ENCODE results near the gene SULT1A3. TPM values are rescaled to one million over a fixed set of nuclear protein-coding genes. Genes with fewer than 3 reads are reported as not detected.
"Not testable (repeated sequence)": the region's sequence is repeated elsewhere in the genome, so short reads cannot be mapped to it uniquely, and the experiment has no call there.

SULT1A3 gene
- total RNA-seq, 1 donor from 2014 or later, result 16.3 TPM

- not testable (repeated sequence) for H3K27me3 Mint-ChIP-seq (ENCODE audit: unreplicated experiment); H3K9me3 Mint-ChIP-seq (ENCODE audit: unreplicated experiment); DNase-seq (ENCODE audit: extremely low spot score, unreplicated experiment); H3K36me3 Mint-ChIP-seq (ENCODE audit: unreplicated experiment); H3K4me1 Mint-ChIP-seq (ENCODE audit: unreplicated experiment); H3K27ac Mint-ChIP-seq (ENCODE audit: unreplicated experiment); H3K4me3 Mint-ChIP-seq (ENCODE audit: unreplicated experiment)
These were observed 10.0 kb downstream of the SULT1A3 start for GRCh38 chr16:30209032-30209431.

DNA sequence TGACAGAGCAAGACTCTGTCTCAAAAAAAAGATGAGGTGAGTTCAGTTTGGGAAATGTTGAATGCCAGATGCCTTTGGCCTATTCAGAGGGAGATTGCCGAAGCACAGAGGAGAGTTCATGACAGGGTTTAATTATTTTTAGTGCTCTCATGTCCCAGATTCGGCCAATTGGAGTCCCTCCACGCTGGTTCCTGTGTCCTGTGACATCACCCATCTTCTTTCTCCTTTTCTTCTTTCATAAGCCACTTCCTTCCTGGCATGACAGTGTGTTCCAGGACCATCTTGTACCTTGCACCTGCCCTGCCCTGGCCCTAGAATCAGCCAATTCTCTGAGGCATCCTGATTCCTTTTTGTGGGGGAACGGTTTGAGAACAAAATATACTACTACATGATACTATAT lies 12.4 kb downstream of the SULT1A3 start:
- not testable (repeated sequence) for H3K9me3 Mint-ChIP-seq (ENCODE audit: unreplicated experiment); H3K4me1 Mint-ChIP-seq (ENCODE audit: unreplicated experiment); H3K36me3 Mint-ChIP-seq (ENCODE audit: unreplicated experiment); DNase-seq (ENCODE audit: extremely low spot score, unreplicated experiment); H3K27me3 Mint-ChIP-seq (ENCODE audit: unreplicated experiment); H3K27ac Mint-ChIP-seq (ENCODE audit: unreplicated experiment); H3K4me3 Mint-ChIP-seq (ENCODE audit: unreplicated experiment)

DNA sequence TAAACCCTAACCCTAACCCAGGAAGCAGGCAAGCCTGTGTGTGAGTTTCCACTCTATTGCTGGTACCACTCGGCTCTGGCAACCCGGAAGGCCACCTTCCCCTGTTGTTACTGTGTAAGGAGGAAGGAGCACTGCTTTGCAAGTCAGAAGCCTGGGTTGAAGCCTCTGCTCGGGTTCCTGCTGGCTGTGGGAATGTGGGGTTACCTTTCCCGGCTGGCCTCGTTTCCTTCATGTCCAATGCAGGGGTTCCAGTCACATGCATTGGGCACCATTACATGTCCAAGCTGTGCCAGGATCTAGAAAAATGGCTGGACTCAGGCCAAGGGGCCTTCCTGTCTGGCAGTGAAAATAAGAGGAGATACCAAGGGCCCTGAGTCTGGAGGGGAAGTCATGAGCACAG lies 18.0 kb downstream of the SULT1A3 start:
- not testable (repeated sequence) for H3K4me1 Mint-ChIP-seq (ENCODE audit: unreplicated experiment); H3K4me3 Mint-ChIP-seq (ENCODE audit: unreplicated experiment); H3K27ac Mint-ChIP-seq (ENCODE audit: unreplicated experiment); H3K27me3 Mint-ChIP-seq (ENCODE audit: unreplicated experiment); H3K9me3 Mint-ChIP-seq (ENCODE audit: unreplicated experiment); H3K36me3 Mint-ChIP-seq (ENCODE audit: unreplicated experiment)
- peak; percentile 62 for DNase-seq (ENCODE audit: extremely low spot score, unreplicated experiment)

- H3K27me3 Mint-ChIP-seq (ENCODE audit: unreplicated experiment); H3K9me3 Mint-ChIP-seq (ENCODE audit: unreplicated experiment); H3K4me3 Mint-ChIP-seq (ENCODE audit: unreplicated experiment); H3K27ac Mint-ChIP-seq (ENCODE audit: unreplicated experiment); DNase-seq (ENCODE audit: extremely low spot score, unreplicated experiment); H3K4me1 Mint-ChIP-seq (ENCODE audit: unreplicated experiment); H3K36me3 Mint-ChIP-seq (ENCODE audit: unreplicated experiment): not testable (repeated sequence)
These were observed 49.3 kb downstream of the SULT1A3 start, which contains the start of gene NPIPB13 for GRCh38 chr16:30248379-30248778. Gene NPIPB13 (minus strand): TSS chr16:30248479. CDS start chr16:30245573, 2,906 bp downstream.

Other genes with a start within 250 kb of the SULT1A3 start
- 119 and 139 TPM in 2 replicates for gene TMEM219, start 237.2 kb upstream of the SULT1A3 start, total RNA-seq
- 44.4 and 48.8 TPM in 2 replicates for gene TAOK2, start 225.4 kb upstream of the SULT1A3 start, total RNA-seq
- gene HIRIP3, start 203.6 kb upstream of the SULT1A3 start, total RNA-seq, result 11.5 and 12.5 TPM in 2 replicates
- gene INO80E, start 203.0 kb upstream of the SULT1A3 start, total RNA-seq, result 72.4 and 77.0 TPM in 2 replicates
- 1.3 TPM in 2 replicates for gene DOC2A, start 188.2 kb upstream of the SULT1A3 start, total RNA-seq
- not detected in 2 replicates for gene C16orf92, start 176.1 kb upstream of the SULT1A3 start, total RNA-seq
- gene TLCD3B, start 168.0 kb upstream of the SULT1A3 start, total RNA-seq, result 0.32 and 0.52 TPM in 2 replicates
- 750 and 765 TPM in 2 replicates for gene ALDOA, start 133.5 kb upstream of the SULT1A3 start, total RNA-seq
- 101 and 102 TPM in 2 replicates for gene PPP4C, start 123.3 kb upstream of the SULT1A3 start, total RNA-seq
- 0.63 and 0.75 TPM in 2 replicates for gene TBX6, start 107.3 kb upstream of the SULT1A3 start, total RNA-seq
- 83.6 and 93.3 TPM in 2 replicates for gene YPEL3, start 103.0 kb upstream of the SULT1A3 start, total RNA-seq
- 3.2 and 3.6 TPM in 2 replicates for gene GDPD3, start 85.7 kb upstream of the SULT1A3 start, total RNA-seq
- gene MAPK3, start 76.0 kb upstream of the SULT1A3 start, total RNA-seq, result 52.9 and 59.0 TPM in 2 replicates
- gene CORO1A, start 15.7 kb upstream of the SULT1A3 start, total RNA-seq, result 0.97 and 3.2 TPM in 2 replicates
- 64.5 and 73.2 TPM in 2 replicates for gene BOLA2B, start 5.6 kb upstream of the SULT1A3 start, total RNA-seq
- 20.0 and 34.1 TPM in 2 replicates for gene SLX1A, start 5.4 kb upstream of the SULT1A3 start, total RNA-seq
- 10.0 and 22.9 TPM in 2 replicates for gene NPIPB13, start 49.2 kb downstream of the SULT1A3 start, total RNA-seq
- gene CD2BP2, start 156.1 kb downstream of the SULT1A3 start, total RNA-seq, result 65.1 and 67.4 TPM in 2 replicates
- gene TBC1D10B, start 171.2 kb downstream of the SULT1A3 start, total RNA-seq, result 47.0 and 49.0 TPM in 2 replicates
- not detected in 2 replicates for gene MYL11, start 175.5 kb downstream of the SULT1A3 start, total RNA-seq
- 1.5 and 2.0 TPM in 2 replicates for gene SEPTIN1, start 183.3 kb downstream of the SULT1A3 start, total RNA-seq
- 12.7 and 13.2 TPM in 2 replicates for gene ZNF48, start 196.2 kb downstream of the SULT1A3 start, total RNA-seq
- gene ZNF771, start 208.4 kb downstream of the SULT1A3 start, total RNA-seq, result 12.6 and 12.7 TPM in 2 replicates
- gene DCTPP1, start 230.8 kb downstream of the SULT1A3 start, total RNA-seq, result 26.8 and 30.3 TPM in 2 replicates
- 41.2 and 42.5 TPM in 2 replicates for gene SEPHS2, start 246.6 kb downstream of the SULT1A3 start, total RNA-seq